ENCODE data around the gene CCDC93. TPM values are rescaled to one million over a fixed set of nuclear protein-coding genes. Genes with fewer than 3 reads are reported as not detected.

Gene CCDC93
- total RNA-seq, 2 donors from 2014 or later, result 11.0 to 21.7 TPM

GRCh38 chr2:117994729-117995128 is 19.1 kb downstream of the CCDC93 start:
- TF ChIP-seq, protein P1, sequence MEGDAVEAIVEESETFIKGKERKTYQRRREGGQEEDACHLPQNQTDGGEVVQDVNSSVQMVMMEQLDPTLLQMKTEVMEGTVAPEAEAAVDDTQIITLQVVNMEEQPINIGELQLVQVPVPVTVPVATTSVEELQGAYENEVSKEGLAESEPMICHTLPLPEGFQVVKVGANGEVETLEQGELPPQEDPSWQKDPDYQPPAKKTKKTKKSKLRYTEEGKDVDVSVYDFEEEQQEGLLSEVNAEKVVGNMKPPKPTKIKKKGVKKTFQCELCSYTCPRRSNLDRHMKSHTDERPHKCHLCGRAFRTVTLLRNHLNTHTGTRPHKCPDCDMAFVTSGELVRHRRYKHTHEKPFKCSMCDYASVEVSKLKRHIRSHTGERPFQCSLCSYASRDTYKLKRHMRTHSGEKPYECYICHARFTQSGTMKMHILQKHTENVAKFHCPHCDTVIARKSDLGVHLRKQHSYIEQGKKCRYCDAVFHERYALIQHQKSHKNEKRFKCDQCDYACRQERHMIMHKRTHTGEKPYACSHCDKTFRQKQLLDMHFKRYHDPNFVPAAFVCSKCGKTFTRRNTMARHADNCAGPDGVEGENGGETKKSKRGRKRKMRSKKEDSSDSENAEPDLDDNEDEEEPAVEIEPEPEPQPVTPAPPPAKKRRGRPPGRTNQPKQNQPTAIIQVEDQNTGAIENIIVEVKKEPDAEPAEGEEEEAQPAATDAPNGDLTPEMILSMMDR (IDR thresholded peaks at IDR 0.05), result no peak
- no peaks in the 10 kb centered on the region for H3K27me3 ChIP-seq (replicated peaks; ENCODE audit: insufficient read depth)
- ATAC-seq (ENCODE audit: insufficient number of reproducible peaks, low FRiP score, low read depth) (no peak), DNase-seq (ENCODE audit: low spot score) (no peak)
- no peaks in the 10 kb centered on the region for H3K4me1 ChIP-seq (ENCODE audit: control insufficient read depth in 1 of 2, low read depth in 2 of 2)
- H3K27ac ChIP-seq, result no peak overlapping the region
- no peaks in the 10 kb centered on the region for H3K9me3 ChIP-seq
- no peak overlapping the region for H3K4me3 ChIP-seq
- H3K36me3 ChIP-seq, result peaks cover 43% of the 10 kb centered on the region

- no peaks in the 10 kb centered on the region for H3K27me3 ChIP-seq (replicated peaks; ENCODE audit: insufficient read depth)
- H3K4me3 ChIP-seq, result no peak overlapping the region
- H3K4me1 ChIP-seq (ENCODE audit: control insufficient read depth in 1 of 2, low read depth in 2 of 2), result no peaks in the 10 kb centered on the region
- ATAC-seq (ENCODE audit: insufficient number of reproducible peaks, low FRiP score, low read depth), result no peak
- no peak overlapping the region for H3K27ac ChIP-seq
- TF ChIP-seq, protein P1 (IDR thresholded peaks at IDR 0.05), result no peak
- DNase-seq (ENCODE audit: low spot score), result no peak
- H3K36me3 ChIP-seq, result peaks cover 25% of the 10 kb centered on the region
- no peaks in the 10 kb centered on the region for H3K9me3 ChIP-seq
These were observed 23.9 kb downstream of the CCDC93 start for GRCh38 chr2:117989854-117990438.

DNA sequence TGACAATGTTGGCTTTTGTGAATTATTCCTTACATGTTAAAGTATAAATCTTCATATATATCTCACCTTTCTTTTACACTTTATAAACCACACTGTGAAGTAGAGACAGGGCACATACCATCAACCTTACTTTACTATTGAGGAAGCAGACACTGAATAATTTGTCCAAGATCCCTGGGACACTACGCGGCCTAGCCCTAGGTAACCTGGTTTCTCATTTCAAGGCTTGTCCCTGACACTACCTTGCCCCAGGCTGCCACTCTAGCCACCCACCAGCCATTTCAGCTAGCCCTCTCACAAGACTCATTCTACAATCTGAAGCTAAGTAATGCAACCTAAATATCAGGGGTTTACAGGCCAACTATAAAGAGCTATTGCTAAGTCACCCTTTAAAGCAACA is 26.7 kb downstream of the CCDC93 start:
- H3K36me3 ChIP-seq, result peaks cover 12% of the 10 kb centered on the region
- TF ChIP-seq, protein P1 (IDR thresholded peaks at IDR 0.05), result no peak
- no peaks in the 10 kb centered on the region for H3K9me3 ChIP-seq
- DNase-seq (ENCODE audit: low spot score), result no peak
- H3K4me1 ChIP-seq (ENCODE audit: control insufficient read depth in 1 of 2, low read depth in 2 of 2), result no peaks in the 10 kb centered on the region
- ATAC-seq (ENCODE audit: insufficient number of reproducible peaks, low FRiP score, low read depth), result no peak
- no peak overlapping the region for H3K4me3 ChIP-seq
- H3K27ac ChIP-seq, result no peak overlapping the region
- H3K27me3 ChIP-seq (replicated peaks; ENCODE audit: insufficient read depth), result no peaks in the 10 kb centered on the region

GRCh38 chr2:117985092-117985491 is 28.8 kb downstream of the CCDC93 start:
- no peaks in the 10 kb centered on the region for H3K9me3 ChIP-seq
- peaks cover under 1% of the 10 kb centered on the region for H3K36me3 ChIP-seq
- H3K27ac ChIP-seq, result no peak overlapping the region
- TF ChIP-seq, protein P1 (IDR thresholded peaks at IDR 0.05), result no peak
- no peak overlapping the region for H3K4me3 ChIP-seq
- no peak for ATAC-seq (ENCODE audit: insufficient number of reproducible peaks, low FRiP score, low read depth)
- H3K27me3 ChIP-seq (replicated peaks; ENCODE audit: insufficient read depth), result no peaks in the 10 kb centered on the region
- peaks cover 4 to 5% of the 10 kb centered on the region in 2 donors for H3K4me1 ChIP-seq (ENCODE audit: control insufficient read depth in 1 of 2, low read depth in 2 of 2)
- no peak for DNase-seq (ENCODE audit: low spot score)

DNA sequence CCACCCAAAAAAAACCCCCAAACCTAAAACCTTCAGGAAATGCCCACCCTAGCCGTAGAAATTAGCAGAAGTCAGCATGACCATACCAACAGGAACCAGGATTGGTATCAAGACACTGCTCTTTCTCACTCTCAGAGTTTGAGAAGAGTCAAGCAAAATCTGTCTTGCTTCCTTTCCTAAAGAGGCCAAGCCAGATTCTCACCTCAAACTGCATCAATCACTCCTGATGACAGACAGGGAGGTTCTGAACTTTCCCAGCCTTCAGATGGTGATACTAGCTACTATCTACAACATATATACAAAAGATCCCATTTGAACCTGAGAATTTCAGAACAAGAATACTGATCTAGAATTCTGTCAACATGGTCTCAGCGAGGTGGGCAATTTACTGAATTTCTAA is 29.7 kb downstream of the CCDC93 start:
- no peaks in the 10 kb centered on the region for H3K36me3 ChIP-seq
- H3K4me1 ChIP-seq (ENCODE audit: control insufficient read depth in 1 of 2, low read depth in 2 of 2), result peaks cover 5 to 8% of the 10 kb centered on the region in 2 donors
- H3K27ac ChIP-seq, result no peak overlapping the region
- no peak overlapping the region for H3K4me3 ChIP-seq
- no peak for ATAC-seq (ENCODE audit: insufficient number of reproducible peaks, low FRiP score, low read depth)
- H3K9me3 ChIP-seq, result no peaks in the 10 kb centered on the region
- DNase-seq (ENCODE audit: low spot score), result no peak
- H3K27me3 ChIP-seq (replicated peaks; ENCODE audit: insufficient read depth), result no peaks in the 10 kb centered on the region
- TF ChIP-seq, protein P1 (IDR thresholded peaks at IDR 0.05), result no peak
